Activated CD4-positive, alpha-beta memory T cell treated with anti-CD3 and anti-CD28 coated beads for 36 hours (primary cell): ENCODE results near the gene AFG3L2. TPM values are rescaled to one million over a fixed set of nuclear protein-coding genes. Genes with fewer than 3 reads are reported as not detected.

Experiments used
- CTCF ChIA-PET: fragments of 350-600 bp; sonication (Branson Sonifier 250); formaldehyde crosslinking; loops from one replicate; lab custom pipeline; 2021; ENCODE audit warnings: antibody characterized with exemption, inconsistent platforms; lab: Charles Lee
- POLR2A ChIA-PET: fragments of 350-600 bp; sonication (Branson Sonifier 250); formaldehyde crosslinking; loops from one replicate; lab custom pipeline; 2021; ENCODE audit warnings: antibody characterized with exemption; lab: Charles Lee
- DNase-seq: peaks from one replicate; pipeline ENCODE4 v3.0.0-alpha.2; 2020
- H3K27ac Mint-ChIP-seq: one replicate; pipeline ENCODE4 v1.8.0; 2021; ENCODE audit warnings: mixed read lengths
- H3K27me3 Mint-ChIP-seq: one replicate; pipeline ENCODE4 v1.8.0; 2021; ENCODE audit warnings: mixed read lengths
- H3K36me3 Mint-ChIP-seq: one replicate; pipeline ENCODE4 v1.8.0; 2021; ENCODE audit warnings: mixed read lengths
- H3K4me1 Mint-ChIP-seq: one replicate; pipeline ENCODE4 v1.8.0; 2021; ENCODE audit warnings: low read depth, mixed read lengths
- H3K4me3 Mint-ChIP-seq: one replicate; pipeline ENCODE4 v1.8.0; 2021; ENCODE audit warnings: mild to moderate bottlenecking, mixed read lengths
- H3K9me3 Mint-ChIP-seq: one replicate; pipeline ENCODE4 v1.8.0; 2021; ENCODE audit warnings: mixed read lengths
- intact Hi-C: fragments of 100-400 bp; cut with micrococcal nuclease; formaldehyde crosslinking; loops from one replicate; pipeline ENCODE4 v1.15.1; 2023
- total RNA-seq, 2 experiments: library from RNA; stranded (reverse); gene quantifications; one replicate each; pipeline ENCODE4 v1.2.3, GENCODE V29; 2021

The AFG3L2 gene
- total RNA-seq, 2 experiments from 2014 or later = 45.2 to 48.8 TPM

DNA sequence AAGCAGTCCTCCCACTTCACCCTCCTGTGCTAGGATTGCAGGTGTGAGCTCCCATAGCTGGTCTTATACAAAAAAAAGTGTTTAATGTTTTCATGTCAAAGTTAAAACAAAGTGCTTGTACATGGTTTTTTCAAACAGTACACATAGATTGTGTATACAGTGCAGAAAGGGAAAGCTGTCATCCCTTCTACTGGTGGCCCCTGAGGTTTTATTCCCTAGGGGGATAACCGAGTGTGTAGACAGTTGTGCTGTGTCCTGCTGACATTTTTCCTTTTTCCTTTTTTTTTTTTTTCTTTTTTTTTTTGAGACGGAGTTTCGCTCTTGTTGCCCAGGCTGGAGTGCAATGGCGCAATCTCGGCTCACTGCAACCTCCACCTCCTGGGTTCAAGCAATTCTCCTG, 58.2 kb downstream of the AFG3L2 start:
- Mint-ChIP-seq H3K4me3 (no peak overlapping the region), H3K4me1 (no peaks in the 10 kb centered on the region), H3K36me3 (peaks cover 4% of the 10 kb centered on the region), H3K27me3 (no peaks in the 10 kb centered on the region), H3K9me3 (no peaks in the 10 kb centered on the region), H3K27ac (no peak overlapping the region)
- intact Hi-C loops = no loop called here
- DNase-seq = no peak
- ChIA-PET CTCF (interaction anchor here (3.4 kb wide), 1 partner anchor 9 kb away, joined by 19 read pairs; no protein-coding TSS in a partner anchor), POLR2A (interaction anchor here (1.0 kb wide), 1 partner anchor 10 kb away, joined by 3 read pairs; no protein-coding TSS in a partner anchor)

GRCh38 chr18:12318334-12318697, 58.7 kb downstream of the AFG3L2 start:
- ChIA-PET CTCF (interaction anchor here (0.6 to 3.4 kb wide), 3 partner anchors 10 to 342 kb away, joined by 3 to 19 read pairs (median 3); no protein-coding TSS in a partner anchor), POLR2A (interaction anchor here (1.0 kb wide), 1 partner anchor 10 kb away, joined by 3 read pairs; no protein-coding TSS in a partner anchor)
- intact Hi-C loops = no loop called here
- Mint-ChIP-seq H3K27me3 (no peaks in the 10 kb centered on the region), H3K4me3 (no peak overlapping the region), H3K27ac (no peak overlapping the region), H3K4me1 (no peaks in the 10 kb centered on the region), H3K36me3 (peaks cover 4% of the 10 kb centered on the region), H3K9me3 (no peaks in the 10 kb centered on the region)
- no peak for DNase-seq

DNA sequence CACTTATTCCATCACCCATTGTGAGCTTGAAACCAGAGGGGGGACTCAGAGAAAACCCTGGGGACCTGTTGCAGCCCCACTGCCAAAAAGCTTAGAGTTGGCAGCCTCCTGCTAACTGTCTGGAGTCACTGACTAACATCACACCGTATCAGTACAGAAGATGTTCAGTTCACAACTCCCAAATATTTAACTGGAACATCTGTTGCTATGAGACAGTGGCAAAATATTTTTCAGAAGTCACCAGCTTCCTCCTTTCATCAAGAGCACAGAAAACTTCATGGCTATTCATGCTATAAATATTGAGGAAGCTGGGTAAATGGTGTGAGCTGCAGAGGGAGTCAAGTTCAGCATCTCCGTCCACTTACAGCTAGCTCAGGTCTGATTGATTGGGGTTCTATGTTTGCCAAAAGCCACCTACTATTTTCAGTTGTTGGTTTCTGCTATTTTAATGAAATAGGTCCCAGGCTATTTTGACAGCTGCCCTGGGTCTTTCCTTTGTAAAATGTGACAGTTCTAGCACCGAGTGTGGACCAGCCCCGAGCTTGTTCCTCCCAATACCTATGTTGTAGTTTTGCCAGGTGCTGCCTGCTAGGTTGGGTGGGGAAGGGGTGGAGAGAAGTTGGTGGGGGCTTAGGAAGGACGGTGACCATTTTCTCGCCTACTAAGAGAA, 59.2 kb downstream of the AFG3L2 start:
- Mint-ChIP-seq H3K27me3 (no peaks in the 10 kb centered on the region), H3K27ac (no peak overlapping the region), H3K4me3 (no peak overlapping the region), H3K9me3 (no peaks in the 10 kb centered on the region), H3K36me3 (no peaks in the 10 kb centered on the region), H3K4me1 (no peaks in the 10 kb centered on the region)
- intact Hi-C loops = no loop called here
- POLR2A ChIA-PET = interaction anchor here (1.0 kb wide), 1 partner anchor 9 kb away, joined by 3 read pairs; no protein-coding TSS in a partner anchor
- no peak for DNase-seq
- CTCF ChIA-PET = interaction anchor here (0.6 to 3.4 kb wide), 3 partner anchors 10 to 343 kb away, joined by 3 to 19 read pairs (median 3); no protein-coding TSS in a partner anchor

DNA sequence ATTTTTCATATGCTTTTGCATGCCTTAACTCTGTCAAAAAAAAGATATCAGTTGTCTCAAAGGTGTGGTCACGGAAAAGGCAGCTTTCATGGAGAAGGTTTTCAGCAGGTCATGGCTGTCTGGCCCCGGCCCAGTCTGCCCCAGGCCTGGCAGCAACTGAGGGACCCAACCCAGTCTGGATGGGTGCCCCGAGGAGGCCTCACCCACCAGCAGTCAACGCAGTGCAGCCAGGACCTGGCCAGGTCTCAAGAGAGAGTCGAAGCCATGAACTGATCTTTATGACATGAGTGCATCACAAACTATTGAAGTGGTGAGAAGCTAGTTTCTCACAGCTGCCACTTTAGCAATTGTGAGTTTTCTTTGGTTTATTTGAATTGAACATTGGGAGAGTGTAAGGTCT, 61.1 kb downstream of the AFG3L2 start:
- CTCF ChIA-PET = interaction anchor here (1.4 kb wide), 1 partner anchor 12 kb away, joined by 6 read pairs; no protein-coding TSS in a partner anchor
- no peak overlapping the region for H3K4me3 Mint-ChIP-seq
- intact Hi-C loops = no loop called here
- no peaks in the 10 kb centered on the region for H3K4me1 Mint-ChIP-seq
- no peak overlapping the region for H3K27ac Mint-ChIP-seq
- peaks cover 6% of the 10 kb centered on the region for H3K9me3 Mint-ChIP-seq
- POLR2A ChIA-PET = no interaction called here
- H3K27me3 Mint-ChIP-seq = peaks cover 1% of the 10 kb centered on the region
- DNase-seq = no peak
- H3K36me3 Mint-ChIP-seq = peaks cover 4% of the 10 kb centered on the region

DNA sequence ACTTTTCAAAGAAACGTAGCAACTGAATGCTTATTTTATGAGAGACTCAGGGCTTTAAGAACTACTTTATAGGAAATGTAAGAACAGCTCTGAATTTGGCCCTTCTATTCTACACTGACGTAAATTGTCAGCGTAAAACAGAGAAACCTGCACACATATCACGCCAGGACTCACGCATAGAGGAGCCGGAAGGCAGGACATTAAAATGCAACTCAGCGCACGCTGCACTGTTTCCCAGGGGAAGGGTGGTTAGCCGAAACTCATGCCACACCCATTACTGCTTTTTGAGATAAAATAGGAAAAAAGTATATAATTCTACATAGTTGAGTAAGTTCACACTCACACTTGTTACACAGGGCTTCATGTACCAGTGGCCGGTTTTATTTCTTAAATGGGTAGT, 61.5 kb downstream of the AFG3L2 start:
- peaks cover 4% of the 10 kb centered on the region for H3K36me3 Mint-ChIP-seq

GRCh38 chr18:12314591-12315305, 62.3 kb downstream of the AFG3L2 start:
- intact Hi-C loops = no loop called here

More for the DNA sequence above, 61.5 kb downstream of the AFG3L2 start:
- intact Hi-C loops = no loop called here
- peaks cover 5% of the 10 kb centered on the region for H3K27me3 Mint-ChIP-seq
- H3K4me3 Mint-ChIP-seq = no peak overlapping the region
- H3K4me1 Mint-ChIP-seq = no peaks in the 10 kb centered on the region
- DNase-seq = no peak
- H3K27ac Mint-ChIP-seq = no peak overlapping the region
- H3K9me3 Mint-ChIP-seq = peaks cover 6% of the 10 kb centered on the region
- ChIA-PET CTCF (interaction anchor here (1.4 kb wide), 1 partner anchor 13 kb away, joined by 6 read pairs; no protein-coding TSS in a partner anchor), POLR2A (interaction anchor here (0.6 kb wide), 1 partner anchor 197 kb away, joined by 3 read pairs; no protein-coding TSS in a partner anchor)

DNA sequence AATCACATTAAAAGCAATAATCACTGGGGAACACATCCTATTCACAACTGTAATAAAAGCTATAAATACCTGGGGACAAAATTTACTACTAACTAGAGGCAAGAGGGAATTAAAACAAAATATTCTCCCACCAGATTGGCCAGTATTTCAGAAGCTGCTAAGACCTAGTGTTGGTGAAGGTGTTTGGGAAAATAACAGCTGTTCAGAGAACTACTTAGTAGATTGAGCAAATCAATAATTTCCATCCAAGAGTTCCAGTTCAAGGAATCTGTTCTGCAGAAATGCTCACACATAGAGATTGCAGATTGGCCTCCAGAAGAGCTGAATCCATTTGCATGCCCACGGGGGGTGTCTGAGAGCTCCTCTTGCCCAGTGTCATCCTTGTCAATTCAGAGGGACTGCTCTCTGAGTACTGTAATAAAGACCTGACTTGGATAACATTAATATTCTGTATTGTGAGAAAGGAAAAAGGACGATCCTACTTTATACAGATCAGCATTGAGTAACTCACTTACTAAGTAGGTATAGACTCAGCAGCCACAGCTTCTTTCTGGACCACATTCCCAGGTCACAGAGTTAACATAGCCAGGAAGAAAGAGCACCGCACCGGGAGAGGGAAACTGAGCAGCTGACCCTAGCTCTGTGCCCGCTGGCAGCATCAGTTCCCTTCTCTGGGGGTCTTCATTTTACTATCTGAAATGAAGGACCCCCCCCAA, 63.3 kb downstream of the AFG3L2 start:
- ChIA-PET POLR2A (no interaction called here), CTCF (interaction anchor here (1.8 kb wide), 1 partner anchor 15 kb away, joined by 6 read pairs; no protein-coding TSS in a partner anchor)
- Mint-ChIP-seq H3K9me3 (peaks cover 6% of the 10 kb centered on the region), H3K4me1 (no peaks in the 10 kb centered on the region), H3K27ac (no peak overlapping the region), H3K4me3 (no peak overlapping the region), H3K36me3 (peaks cover 6% of the 10 kb centered on the region), H3K27me3 (peaks cover 15% of the 10 kb centered on the region)
- DNase-seq = no peak
- intact Hi-C loops = no loop called here

More at GRCh38 chr18:12314591-12315305, 62.3 kb downstream of the AFG3L2 start:
- H3K9me3 Mint-ChIP-seq = peaks cover 6% of the 10 kb centered on the region
- ChIA-PET CTCF (interaction anchor here (1.4 kb wide), 1 partner anchor 13 kb away, joined by 6 read pairs; no protein-coding TSS in a partner anchor), POLR2A (interaction anchor here (0.6 kb wide), 1 partner anchor 196 kb away, joined by 3 read pairs; no protein-coding TSS in a partner anchor)
- peaks cover 7% of the 10 kb centered on the region for H3K27me3 Mint-ChIP-seq
- H3K4me1 Mint-ChIP-seq = no peaks in the 10 kb centered on the region
- no peak overlapping the region for H3K27ac Mint-ChIP-seq
- H3K36me3 Mint-ChIP-seq = peaks cover 4% of the 10 kb centered on the region
- H3K4me3 Mint-ChIP-seq = no peak overlapping the region
- DNase-seq = no peak

DNA sequence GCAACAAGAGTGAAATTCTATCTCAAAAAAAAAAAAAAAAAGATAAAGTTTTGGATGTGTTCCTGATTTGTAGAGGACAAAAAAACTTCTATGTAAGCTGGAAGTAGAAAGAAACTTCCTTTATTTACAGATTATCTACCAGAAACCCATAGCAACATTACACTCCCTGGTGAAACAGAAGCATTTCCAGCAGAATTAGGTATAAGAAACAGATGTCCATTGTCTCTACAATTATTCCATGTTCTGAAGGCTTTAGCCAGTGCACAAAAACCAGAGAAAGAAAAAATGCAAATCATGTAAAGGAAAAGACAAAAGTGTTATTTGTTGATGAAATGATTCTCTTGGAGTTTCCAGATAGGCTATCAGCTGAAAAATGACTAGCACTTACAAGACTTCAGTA, 64.1 kb downstream of the AFG3L2 start:
- no peak for DNase-seq
- intact Hi-C loops = no loop called here
- no peaks in the 10 kb centered on the region for H3K4me1 Mint-ChIP-seq
- H3K27me3 Mint-ChIP-seq = peaks cover 15% of the 10 kb centered on the region
- peaks cover 6% of the 10 kb centered on the region for H3K36me3 Mint-ChIP-seq
- ChIA-PET POLR2A (no interaction called here), CTCF (interaction anchor here (1.5 to 1.8 kb wide), 2 partner anchors 14 to 15 kb away, joined by 3 to 6 read pairs; no protein-coding TSS in a partner anchor)
- H3K4me3 Mint-ChIP-seq = no peak overlapping the region
- no peak overlapping the region for H3K27ac Mint-ChIP-seq
- peaks cover 6% of the 10 kb centered on the region for H3K9me3 Mint-ChIP-seq

- H3K27me3 Mint-ChIP-seq = peaks cover 27% of the 10 kb centered on the region
- POLR2A ChIA-PET = no interaction called here
- H3K36me3 Mint-ChIP-seq = peaks cover 6% of the 10 kb centered on the region
- intact Hi-C loops = no loop called here
- no peak overlapping the region for H3K27ac Mint-ChIP-seq
- peaks cover 6% of the 10 kb centered on the region for H3K9me3 Mint-ChIP-seq
- H3K4me1 Mint-ChIP-seq = peaks cover 10% of the 10 kb centered on the region
- CTCF ChIA-PET = interaction anchor here (1.4 kb wide), 1 partner anchor 17 kb away, joined by 7 read pairs; no protein-coding TSS in a partner anchor
- no peak overlapping the region for H3K4me3 Mint-ChIP-seq
- no peak for DNase-seq
Measured at GRCh38 chr18:12310762-12311161, 66.3 kb downstream of the AFG3L2 start.

DNA sequence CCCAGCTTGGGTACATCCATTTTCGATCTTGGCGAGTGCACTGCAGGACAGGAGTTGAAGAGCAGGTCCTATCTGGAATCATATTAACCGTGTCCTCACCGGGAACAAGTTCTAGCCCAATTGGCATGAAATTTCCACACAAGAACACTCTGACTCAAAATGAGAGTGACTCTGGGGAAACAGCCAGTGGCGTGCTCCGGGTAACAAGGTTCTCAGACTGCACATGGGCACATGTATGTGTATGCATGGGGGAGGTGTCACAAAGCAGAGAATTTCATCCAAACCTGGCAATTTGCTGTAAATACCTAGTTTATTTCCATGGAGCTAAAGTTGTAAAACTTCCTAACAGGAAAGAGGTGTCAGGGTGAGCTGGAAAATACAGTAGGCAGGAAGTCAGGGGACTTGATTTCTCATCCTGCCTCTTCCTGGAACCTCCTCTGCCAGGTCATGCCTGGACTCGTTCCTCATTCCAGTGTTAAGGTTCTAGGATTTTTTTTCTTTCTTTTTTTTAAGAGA, 67.3 kb downstream of the AFG3L2 start:
- no peak for DNase-seq
- Mint-ChIP-seq H3K4me3 (no peak overlapping the region), H3K4me1 (peaks cover 10% of the 10 kb centered on the region), H3K27ac (no peak overlapping the region), H3K27me3 (peaks cover 35% of the 10 kb centered on the region), H3K9me3 (peaks cover 6% of the 10 kb centered on the region), H3K36me3 (peaks cover 6% of the 10 kb centered on the region)
- intact Hi-C loops = no loop called here
- CTCF ChIA-PET = interaction anchor here (1.4 kb wide), 1 partner anchor 18 kb away, joined by 7 read pairs; no protein-coding TSS in a partner anchor
- POLR2A ChIA-PET = no interaction called here

GRCh38 chr18:12308386-12309100, 68.5 kb downstream of the AFG3L2 start:
- Mint-ChIP-seq H3K4me3 (peak overlapping the region; percentile 59), H3K36me3 (peaks cover 6% of the 10 kb centered on the region), H3K4me1 (peaks cover 10% of the 10 kb centered on the region), H3K27me3 (peaks cover 41% of the 10 kb centered on the region), H3K27ac (no peak overlapping the region), H3K9me3 (peaks cover 6% of the 10 kb centered on the region)
- DNase-seq = peak; percentile 57
- ChIA-PET CTCF (no interaction called here), POLR2A (interaction anchor here (0.8 kb wide), 1 partner anchor 10 kb away, joined by 3 read pairs; no protein-coding TSS in a partner anchor)
- intact Hi-C loops = no loop called here
